ENCODE measurements around the gene ZNF343. TPM values are rescaled to one million over a fixed set of nuclear protein-coding genes. Genes with fewer than 3 reads are reported as not detected.

Gene ZNF343
- polyA plus RNA-seq, 1 of the 3 experiments (the other 2 are of a cell fraction), result 11.0 TPM

DNA sequence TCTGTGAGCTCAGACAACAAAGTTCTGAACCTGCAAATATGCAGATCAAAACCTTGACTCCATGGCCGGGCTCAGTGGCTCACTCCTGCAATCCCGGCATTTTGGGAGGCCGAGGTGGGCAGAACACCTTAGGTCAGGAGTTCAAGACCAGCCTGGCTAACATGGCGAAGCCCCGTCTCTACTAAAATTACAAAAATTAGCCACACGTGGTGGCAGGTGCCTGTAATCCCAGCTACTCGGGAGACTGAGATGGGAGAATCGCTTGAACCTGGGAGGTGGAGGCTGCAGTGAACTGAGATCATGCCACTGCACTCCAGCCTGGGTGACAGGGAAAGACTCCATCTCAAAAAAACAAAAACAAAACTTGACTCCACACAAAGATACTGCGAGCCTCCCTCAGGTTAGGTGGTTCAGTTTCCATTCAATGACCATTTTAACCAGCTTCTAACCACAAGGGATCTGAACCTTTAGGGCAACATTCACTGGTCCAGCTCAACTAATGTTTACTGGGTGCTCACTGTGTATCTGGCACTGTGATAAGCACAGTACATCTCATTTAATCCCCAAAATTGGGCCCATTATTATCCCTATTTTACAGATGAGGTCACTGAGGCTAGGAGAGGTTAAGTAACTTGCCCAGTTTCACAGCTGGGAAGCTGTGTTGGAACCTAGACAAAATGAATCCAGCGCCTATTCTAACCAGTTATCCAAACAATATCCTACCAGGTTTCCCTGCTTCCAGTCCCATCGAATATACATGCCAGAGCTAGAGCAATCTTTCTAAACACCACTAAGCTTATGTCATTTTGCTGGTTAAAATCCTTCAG lies 39.9 kb downstream of the ZNF343 start:
- 51% methylated on average over 11 of the region's 11 CpGs for WGBS (ENCODE audit: low lambda C conversion rate)
- POLR2A ChIA-PET, result interaction anchor here (0.9 to 2.5 kb wide), 4 partner anchors 9 to 184 kb away, joined by 3 to 35 read pairs (median 3); partner anchors contain the start of gene NOP56

DNA sequence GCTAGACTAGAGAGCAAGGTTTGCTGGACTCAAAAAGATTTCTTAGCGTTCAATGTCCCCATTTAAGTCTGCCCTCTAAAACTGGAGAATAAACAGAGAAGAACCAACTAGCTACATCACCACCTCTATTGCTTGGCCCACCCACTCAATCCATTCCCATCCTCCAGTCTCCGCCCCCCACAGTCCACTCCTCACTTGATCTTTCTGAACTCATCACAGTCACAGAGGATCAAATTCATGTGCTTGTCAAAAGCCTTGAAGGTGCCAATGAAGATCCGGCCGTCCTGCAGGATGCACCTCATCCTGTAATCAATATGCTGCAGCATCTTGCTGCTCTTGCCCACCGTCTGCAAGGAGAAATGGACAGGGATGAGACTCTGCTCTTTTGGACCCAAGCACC lies 41.3 kb downstream of the ZNF343 start:
- Histone ChIP-seq H3K4me3 (ENCODE audit: low read depth in 2 of 2, low read length in 1 of 2) (peak overlapping the region in 1 of 2 experiments; percentile 89; a peak in 1 of 4 replicates), H3K79me2 (ENCODE audit: insufficient read depth) (peaks cover 66% of the 10 kb centered on the region), H2AFZ (ENCODE audit: low read depth) (no peak overlapping the region), H3K36me3 (replicated peaks in 1 of 2; ENCODE audit: control insufficient read depth in 1 of 2, insufficient read depth in 2 of 2, low read length in 1 of 2) (peaks cover 60 to 63% of the 10 kb centered on the region in 2 experiments), H3K9me3 (no peaks in the 10 kb centered on the region), H3K4me1 (ENCODE audit: control insufficient read depth in 1 of 2, insufficient read depth in 2 of 2, low read depth in 1 of 2, low read length in 1 of 2) (peaks cover 15 to 21% of the 10 kb centered on the region in 2 experiments), H3K27ac (ENCODE audit: low read depth in 2 of 2, low read length in 1 of 2) (no peak overlapping the region), H4K20me1 (ENCODE audit: insufficient read depth) (peaks cover 62% of the 10 kb centered on the region), H3F3A (replicated peaks; ENCODE audit: insufficient read depth) (peaks cover 31% of the 10 kb centered on the region), H3K4me2 (0 out of 2 replicates have a peak overlapping the region, but pooled peaks have one; percentile 74), H3K27me3 (ENCODE audit: insufficient read depth) (no peaks in the 10 kb centered on the region), H3K9ac (no peak overlapping the region), H3K9me2 (no peaks in the 10 kb centered on the region)
- 90% methylated on average over 5 of the region's 5 CpGs for WGBS (ENCODE audit: low lambda C conversion rate)
- TF ChIP-seq FOXJ3 (CRISPR knock-in tag; IDR thresholded peaks at IDR 0.05) (no peak), FOSL2 (IDR thresholded peaks at IDR 0.05; ENCODE audit: borderline replicate concordance, low read depth) (no peak), ELF1 (IDR thresholded peaks at IDR 0.05) (no peak), TEAD4 (IDR thresholded peaks at IDR 0.05; ENCODE audit: borderline replicate concordance, insufficient read depth) (no peak), TCF12 (IDR thresholded peaks at IDR 0.05) (no peak), EP300 (IDR thresholded peaks at IDR 0.05; ENCODE audit: borderline replicate concordance in 1 of 2, low read depth in 1 of 2, low read length in 1 of 2) (no peak), RXRA (IDR thresholded peaks at IDR 0.05; ENCODE audit: borderline replicate concordance, low read depth) (no peak), POLR2AphosphoS5 (IDR thresholded peaks at IDR 0.05; ENCODE audit: low read depth, low read length) (no peak), MXI1 (IDR thresholded peaks at IDR 0.05; ENCODE audit: low read depth, low read length) (no peak), FOXM1 (IDR thresholded peaks at IDR 0.05; ENCODE audit: low read depth) (no peak), RAD21 (IDR thresholded peaks at IDR 0.05; ENCODE audit: low read length) (no peak), NRF1 (IDR thresholded peaks at IDR 0.05; ENCODE audit: low read depth, low read length) (no peak), RCOR1 (IDR thresholded peaks at IDR 0.05; ENCODE audit: low read length) (no peak), GATA2 (CRISPR knock-in tag; IDR thresholded peaks at IDR 0.05) (no peak), TAF1 (IDR thresholded peaks at IDR 0.05; ENCODE audit: borderline replicate concordance, low read depth, low read length) (no peak), YY1 (IDR thresholded peaks at IDR 0.05; ENCODE audit: low read depth) (no peak), CHD2 (IDR thresholded peaks at IDR 0.05; ENCODE audit: low read length, partially characterized antibody) (no peak)
- TF ChIP-seq, protein P1, sequence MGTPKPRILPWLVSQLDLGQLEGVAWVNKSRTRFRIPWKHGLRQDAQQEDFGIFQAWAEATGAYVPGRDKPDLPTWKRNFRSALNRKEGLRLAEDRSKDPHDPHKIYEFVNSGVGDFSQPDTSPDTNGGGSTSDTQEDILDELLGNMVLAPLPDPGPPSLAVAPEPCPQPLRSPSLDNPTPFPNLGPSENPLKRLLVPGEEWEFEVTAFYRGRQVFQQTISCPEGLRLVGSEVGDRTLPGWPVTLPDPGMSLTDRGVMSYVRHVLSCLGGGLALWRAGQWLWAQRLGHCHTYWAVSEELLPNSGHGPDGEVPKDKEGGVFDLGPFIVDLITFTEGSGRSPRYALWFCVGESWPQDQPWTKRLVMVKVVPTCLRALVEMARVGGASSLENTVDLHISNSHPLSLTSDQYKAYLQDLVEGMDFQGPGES (IDR thresholded peaks at IDR 0.05; ENCODE audit: low read depth, low read length), result no peak
- TF ChIP-seq, protein P2, sequence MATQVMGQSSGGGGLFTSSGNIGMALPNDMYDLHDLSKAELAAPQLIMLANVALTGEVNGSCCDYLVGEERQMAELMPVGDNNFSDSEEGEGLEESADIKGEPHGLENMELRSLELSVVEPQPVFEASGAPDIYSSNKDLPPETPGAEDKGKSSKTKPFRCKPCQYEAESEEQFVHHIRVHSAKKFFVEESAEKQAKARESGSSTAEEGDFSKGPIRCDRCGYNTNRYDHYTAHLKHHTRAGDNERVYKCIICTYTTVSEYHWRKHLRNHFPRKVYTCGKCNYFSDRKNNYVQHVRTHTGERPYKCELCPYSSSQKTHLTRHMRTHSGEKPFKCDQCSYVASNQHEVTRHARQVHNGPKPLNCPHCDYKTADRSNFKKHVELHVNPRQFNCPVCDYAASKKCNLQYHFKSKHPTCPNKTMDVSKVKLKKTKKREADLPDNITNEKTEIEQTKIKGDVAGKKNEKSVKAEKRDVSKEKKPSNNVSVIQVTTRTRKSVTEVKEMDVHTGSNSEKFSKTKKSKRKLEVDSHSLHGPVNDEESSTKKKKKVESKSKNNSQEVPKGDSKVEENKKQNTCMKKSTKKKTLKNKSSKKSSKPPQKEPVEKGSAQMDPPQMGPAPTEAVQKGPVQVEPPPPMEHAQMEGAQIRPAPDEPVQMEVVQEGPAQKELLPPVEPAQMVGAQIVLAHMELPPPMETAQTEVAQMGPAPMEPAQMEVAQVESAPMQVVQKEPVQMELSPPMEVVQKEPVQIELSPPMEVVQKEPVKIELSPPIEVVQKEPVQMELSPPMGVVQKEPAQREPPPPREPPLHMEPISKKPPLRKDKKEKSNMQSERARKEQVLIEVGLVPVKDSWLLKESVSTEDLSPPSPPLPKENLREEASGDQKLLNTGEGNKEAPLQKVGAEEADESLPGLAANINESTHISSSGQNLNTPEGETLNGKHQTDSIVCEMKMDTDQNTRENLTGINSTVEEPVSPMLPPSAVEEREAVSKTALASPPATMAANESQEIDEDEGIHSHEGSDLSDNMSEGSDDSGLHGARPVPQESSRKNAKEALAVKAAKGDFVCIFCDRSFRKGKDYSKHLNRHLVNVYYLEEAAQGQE (IDR thresholded peaks at IDR 0.05; ENCODE audit: low read depth, low read length), result no peak
- ChIA-PET CTCF (interaction anchor here (2.5 to 3.9 kb wide), 4 partner anchors 11 to 260 kb away, joined by 10 to 19 read pairs (median 14); no protein-coding TSS in a partner anchor), POLR2A (no interaction called here)
- DNase-seq, result no peak

More for the DNA sequence above, 39.9 kb downstream of the ZNF343 start:
- Histone ChIP-seq H3K27ac (ENCODE audit: low read depth in 2 of 2, low read length in 1 of 2) (0 out of 4 replicates have a peak overlapping the region, but pooled peaks of 1 of the 2 experiments have one; percentile 86), H2AFZ (ENCODE audit: low read depth) (no peak overlapping the region), H3K9ac (peak overlapping the region; percentile 99), H3K9me3 (no peaks in the 10 kb centered on the region), H3K4me3 (ENCODE audit: low read depth in 2 of 2, low read length in 1 of 2) (peak overlapping the region; percentile 86 to 89), H3K27me3 (ENCODE audit: insufficient read depth) (no peaks in the 10 kb centered on the region), H3K36me3 (replicated peaks in 1 of 2; ENCODE audit: control insufficient read depth in 1 of 2, insufficient read depth in 2 of 2, low read length in 1 of 2) (peaks cover 46 to 49% of the 10 kb centered on the region in 2 experiments), H4K20me1 (ENCODE audit: insufficient read depth) (peaks cover 57% of the 10 kb centered on the region), H3K79me2 (ENCODE audit: insufficient read depth) (peaks cover 63% of the 10 kb centered on the region), H3K4me1 (ENCODE audit: control insufficient read depth in 1 of 2, insufficient read depth in 2 of 2, low read depth in 1 of 2, low read length in 1 of 2) (peaks cover 15 to 21% of the 10 kb centered on the region in 2 experiments), H3K9me2 (no peaks in the 10 kb centered on the region), H3F3A (replicated peaks; ENCODE audit: insufficient read depth) (peaks cover 26% of the 10 kb centered on the region), H3K4me2 (peak overlapping the region; percentile 74)
- CTCF ChIA-PET, result interaction anchor here (0.8 to 3.9 kb wide), 4 partner anchors 13 to 261 kb away, joined by 3 to 19 read pairs (median 14); no protein-coding TSS in a partner anchor
- DNase-seq, result no peak
- TF ChIP-seq, protein P3, sequence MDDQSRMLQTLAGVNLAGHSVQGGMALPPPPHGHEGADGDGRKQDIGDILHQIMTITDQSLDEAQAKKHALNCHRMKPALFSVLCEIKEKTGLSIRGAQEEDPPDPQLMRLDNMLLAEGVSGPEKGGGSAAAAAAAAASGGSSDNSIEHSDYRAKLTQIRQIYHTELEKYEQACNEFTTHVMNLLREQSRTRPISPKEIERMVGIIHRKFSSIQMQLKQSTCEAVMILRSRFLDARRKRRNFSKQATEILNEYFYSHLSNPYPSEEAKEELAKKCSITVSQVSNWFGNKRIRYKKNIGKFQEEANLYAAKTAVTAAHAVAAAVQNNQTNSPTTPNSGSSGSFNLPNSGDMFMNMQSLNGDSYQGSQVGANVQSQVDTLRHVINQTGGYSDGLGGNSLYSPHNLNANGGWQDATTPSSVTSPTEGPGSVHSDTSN (IDR thresholded peaks at IDR 0.05), result no peak

All from SK-N-SH (cell line).